Measurements from ENCODE around the gene SYNGR1. TPM values are rescaled to one million over a fixed set of nuclear protein-coding genes. Genes with fewer than 3 reads are reported as not detected.
"Not testable (repeated sequence)": the region's sequence is repeated elsewhere in the genome, so short reads cannot be mapped to it uniquely, and the experiment has no call there.

SYNGR1 gene
- polyA plus RNA-seq, 3 donors from 2014 or later, result 24.5 to 49.5 (median 27.0) TPM

- H3K4me3 Mint-ChIP-seq, result peak overlapping the region; percentile 66 to 93 (median 83)
- H3K4me1 Mint-ChIP-seq, result peaks cover 33 to 34% of the 10 kb centered on the region in 2 donors
- no peak for DNase-seq
- H3K36me3 Mint-ChIP-seq, result peaks cover 4 to 20% (median 8%) of the 10 kb centered on the region in 3 donors
- peak overlapping the region in 4 of 6 donors; percentile 34 to 77 (median 48) for H3K27ac Mint-ChIP-seq
- H3K9me3 Mint-ChIP-seq, result no peaks in the 10 kb centered on the region
- peaks cover 2 to 10% (median 7%) of the 10 kb centered on the region in 3 donors for H3K27me3 Mint-ChIP-seq (ENCODE audit: low read depth in 3 of 3)
Observed at GRCh38 chr22:39401301-39401631, 51.5 kb downstream of the SYNGR1 start.

GRCh38 chr22:39405346-39406085, 55.7 kb downstream of the SYNGR1 start:
- Mint-ChIP-seq H3K4me1 (peaks cover 22 to 28% of the 10 kb centered on the region in 2 donors), H3K27ac (no peak overlapping the region), H3K4me3 (no peak overlapping the region), H3K36me3 (peaks cover 4 to 20% (median 8%) of the 10 kb centered on the region in 3 donors), H3K27me3 (ENCODE audit: low read depth in 3 of 3) (peaks cover 0 to 3% (median 2%) of the 10 kb centered on the region in 3 donors), H3K9me3 (no peaks in the 10 kb centered on the region)
- DNase-seq, result no peak

- Mint-ChIP-seq H3K4me1 (peaks cover 28 to 36% of the 10 kb centered on the region in 2 donors), H3K9me3 (no peaks in the 10 kb centered on the region), H3K27ac (no peak overlapping the region), H3K27me3 (ENCODE audit: low read depth in 3 of 3) (peaks cover 0 to 2% (median 0%) of the 10 kb centered on the region in 3 donors), H3K36me3 (peaks cover 4 to 17% (median 6%) of the 10 kb centered on the region in 3 donors), H3K4me3 (no peak overlapping the region)
- DNase-seq, result no peak
Observed at GRCh38 chr22:39408173-39408572, 58.4 kb downstream of the SYNGR1 start.

GRCh38 chr22:39408807-39409206, 59.0 kb downstream of the SYNGR1 start:
- Mint-ChIP-seq H3K27ac (no peak overlapping the region), H3K36me3 (peaks cover 3 to 14% (median 3%) of the 10 kb centered on the region in 3 donors), H3K9me3 (no peaks in the 10 kb centered on the region), H3K4me3 (no peak overlapping the region), H3K4me1 (peaks cover 32 to 40% of the 10 kb centered on the region in 2 donors), H3K27me3 (ENCODE audit: low read depth in 3 of 3) (peaks cover 0 to 2% (median 0%) of the 10 kb centered on the region in 3 donors)
- no peak for DNase-seq

GRCh38 chr22:39409516-39410029, 59.8 kb downstream of the SYNGR1 start:
- peaks cover 0 to 11% (median 0%) of the 10 kb centered on the region in 3 donors for H3K36me3 Mint-ChIP-seq
- H3K27ac Mint-ChIP-seq, result peak overlapping the region in 2 of 6 donors; percentile 2 to 25
- no peaks in the 10 kb centered on the region for H3K9me3 Mint-ChIP-seq
- DNase-seq, result no peak
- H3K4me3 Mint-ChIP-seq, result no peak overlapping the region
- no peaks in the 10 kb centered on the region for H3K27me3 Mint-ChIP-seq (ENCODE audit: low read depth in 3 of 3)
- H3K4me1 Mint-ChIP-seq, result peaks cover 36 to 44% of the 10 kb centered on the region in 2 donors

- Mint-ChIP-seq H3K36me3 (peaks cover 0 to 7% (median 0%) of the 10 kb centered on the region in 3 donors), H3K9me3 (no peaks in the 10 kb centered on the region), H3K27ac (no peak overlapping the region), H3K27me3 (ENCODE audit: low read depth in 3 of 3) (no peaks in the 10 kb centered on the region), H3K4me3 (no peak overlapping the region), H3K4me1 (peaks cover 36 to 38% of the 10 kb centered on the region in 2 donors)
- DNase-seq, result no peak
Observed at GRCh38 chr22:39410264-39410663, 60.5 kb downstream of the SYNGR1 start.

- DNase-seq; H3K9me3 Mint-ChIP-seq; H3K36me3 Mint-ChIP-seq; H3K27me3 Mint-ChIP-seq (ENCODE audit: low read depth in 3 of 3): not testable (repeated sequence)
- peak overlapping the region; percentile 44 to 78 (median 68) for H3K4me3 Mint-ChIP-seq
- H3K4me1 Mint-ChIP-seq, result peaks cover 36 to 38% of the 10 kb centered on the region in 2 donors
- peak overlapping the region; percentile 69 to 82 (median 76) for H3K27ac Mint-ChIP-seq
Observed at GRCh38 chr22:39411828-39412365, 62.1 kb downstream of the SYNGR1 start.

- not testable (repeated sequence) for H3K9me3 Mint-ChIP-seq; H3K27me3 Mint-ChIP-seq (ENCODE audit: low read depth in 3 of 3); DNase-seq; H3K36me3 Mint-ChIP-seq
- Mint-ChIP-seq H3K4me3 (peak overlapping the region; percentile 43 to 78 (median 57)), H3K27ac (peak overlapping the region; percentile 10 to 78 (median 50)), H3K4me1 (peaks cover 36 to 38% of the 10 kb centered on the region in 2 donors)
Observed at GRCh38 chr22:39413204-39413603, 63.4 kb downstream of the SYNGR1 start.

GRCh38 chr22:39414377-39414776, 64.6 kb downstream of the SYNGR1 start:
- peaks cover 6 to 19% (median 12%) of the 10 kb centered on the region in 3 donors for H3K36me3 Mint-ChIP-seq
- no peaks in the 10 kb centered on the region for H3K9me3 Mint-ChIP-seq
- peaks cover 0 to 2% (median 0%) of the 10 kb centered on the region in 3 donors for H3K27me3 Mint-ChIP-seq (ENCODE audit: low read depth in 3 of 3)
- peak overlapping the region in 1 of 6 donors; percentile 49 for H3K27ac Mint-ChIP-seq
- H3K4me3 Mint-ChIP-seq, result peak overlapping the region in 1 of 5 donors; percentile 47
- peaks cover 36 to 38% of the 10 kb centered on the region in 2 donors for H3K4me1 Mint-ChIP-seq
- DNase-seq, result no peak

GRCh38 chr22:39414886-39415285, 65.1 kb downstream of the SYNGR1 start:
- Mint-ChIP-seq H3K4me1 (peaks cover 36 to 38% of the 10 kb centered on the region in 2 donors), H3K36me3 (peaks cover 8 to 22% (median 15%) of the 10 kb centered on the region in 3 donors), H3K4me3 (no peak overlapping the region), H3K27ac (no peak overlapping the region), H3K9me3 (no peaks in the 10 kb centered on the region), H3K27me3 (ENCODE audit: low read depth in 3 of 3) (peaks cover 0 to 2% (median 0%) of the 10 kb centered on the region in 3 donors)
- DNase-seq, result no peak

GRCh38 chr22:39415506-39415905, 65.7 kb downstream of the SYNGR1 start:
- Mint-ChIP-seq H3K4me1 (peaks cover 36 to 37% of the 10 kb centered on the region in 2 donors), H3K4me3 (no peak overlapping the region), H3K9me3 (no peaks in the 10 kb centered on the region), H3K27ac (no peak overlapping the region), H3K36me3 (peaks cover 8 to 25% (median 15%) of the 10 kb centered on the region in 3 donors), H3K27me3 (ENCODE audit: low read depth in 3 of 3) (peaks cover 0 to 2% (median 0%) of the 10 kb centered on the region in 3 donors)
- DNase-seq, result no peak

- Mint-ChIP-seq H3K9me3 (no peaks in the 10 kb centered on the region), H3K27ac (no peak overlapping the region), H3K27me3 (ENCODE audit: low read depth in 3 of 3) (peaks cover 0 to 2% (median 0%) of the 10 kb centered on the region in 3 donors), H3K36me3 (peaks cover 12 to 33% (median 15%) of the 10 kb centered on the region in 3 donors), H3K4me1 (peaks cover 28 to 30% of the 10 kb centered on the region in 2 donors), H3K4me3 (no peak overlapping the region)
- no peak for DNase-seq
Observed at GRCh38 chr22:39416319-39416718, 66.5 kb downstream of the SYNGR1 start.

- Mint-ChIP-seq H3K4me1 (peaks cover 15 to 18% of the 10 kb centered on the region in 2 donors), H3K4me3 (no peak overlapping the region), H3K27ac (no peak overlapping the region), H3K27me3 (ENCODE audit: low read depth in 3 of 3) (peaks cover 0 to 2% (median 0%) of the 10 kb centered on the region in 3 donors), H3K36me3 (peaks cover 17 to 41% (median 20%) of the 10 kb centered on the region in 3 donors), H3K9me3 (no peaks in the 10 kb centered on the region)
- DNase-seq, result no peak
Observed at GRCh38 chr22:39417641-39418040, 67.8 kb downstream of the SYNGR1 start.

- no peak for DNase-seq
- no peaks in the 10 kb centered on the region for H3K9me3 Mint-ChIP-seq
- H3K27me3 Mint-ChIP-seq (ENCODE audit: low read depth in 3 of 3), result peaks cover 0 to 2% (median 0%) of the 10 kb centered on the region in 3 donors
- peaks cover 17 to 41% (median 20%) of the 10 kb centered on the region in 3 donors for H3K36me3 Mint-ChIP-seq
- peaks cover 5 to 8% of the 10 kb centered on the region in 2 donors for H3K4me1 Mint-ChIP-seq
- no peak overlapping the region for H3K4me3 Mint-ChIP-seq
- H3K27ac Mint-ChIP-seq, result no peak overlapping the region
Observed at GRCh38 chr22:39418696-39419095, 68.9 kb downstream of the SYNGR1 start.
